H1 (cell line): ENCODE measurements around the gene TCF4. TPM values are rescaled to one million over a fixed set of nuclear protein-coding genes. Genes with fewer than 3 reads are reported as not detected.

Source experiments
- CHD7 ChIP-seq: fragments of 300-600 bp; sonication (generic); IDR thresholded peaks from 2 replicates; pipeline ENCODE4 v1.7.1; 2012; ENCODE audit warnings: low read length, moderate library complexity, mild to moderate bottlenecking, inconsistent platforms; ENCODE audit not compliant: insufficient replicate concordance
- CTBP2 ChIP-seq: IDR thresholded peaks from 2 replicates; pipeline ENCODE4 v1.7.0; 2011; ENCODE audit warnings: borderline replicate concordance, mild to moderate bottlenecking, moderate library complexity, mixed read lengths, low read length; ENCODE audit not compliant: insufficient read depth, insufficient read length
- CTCF ChIP-seq, 3 experiments: IDR thresholded peaks; 1 replicate in 2 of 3; 2 replicates in 1 of 3; pipeline versions ENCODE4 v1.5.1 to v1.6.1; 2011; ENCODE audit warnings: low read length in 3 of 3, mild to moderate bottlenecking in 3 of 3, inconsistent platforms in 2 of 3, low read depth in 1 of 3, moderate library complexity in 1 of 3; ENCODE audit not compliant: insufficient read depth in 1 of 3; ENCODE audit errors: control extremely low read depth in 1 of 3
- HDAC6 ChIP-seq: IDR thresholded peaks from one replicate; pipeline ENCODE4 v1.7.1; 2012; ENCODE audit warnings: low read depth, mild to moderate bottlenecking, inconsistent platforms, low read length, moderate library complexity
- YY1 ChIP-seq: IDR thresholded peaks from 2 replicates; pipeline ENCODE4 v1.6.1; 2011; ENCODE audit warnings: low read depth, mild to moderate bottlenecking, low read length
- ZNF274 ChIP-seq: IDR thresholded peaks from 2 replicates; pipeline ENCODE4 v1.7.0; 2012; ENCODE audit warnings: low read length, borderline replicate concordance; ENCODE audit errors: extremely low read depth
- polyA plus RNA-seq, 7 experiments: library from polyadenylated mRNA; depleted of rRNA in 3 of 7; stranded (reverse) in 5 of 7; unstranded in 2 of 7; fragments of >200 nt in 5 of 7; fragments of 200-250 nt in 2 of 7; gene quantifications; 1 replicate in 5 of 7; 2 replicates in 1 of 7; 4 replicates in 1 of 7; pipeline versions ENCODE4 v1.2.1 to v1.2.3, GENCODE V29; 2011 to 2013; ENCODE audit warnings: missing spikeins in 2 of 7, mixed read lengths in 2 of 7
- total RNA-seq: library from RNA; stranded (reverse); fragmentation: NEBNext Ultra II Directional; extraction: Animal tissue kit (Norgen Biotek cat#: 25700); gene quantifications from 2 replicates; pipeline ENCODE4 v1.2.1, GENCODE V29; 2021

TCF4 gene
- total and polyA plus RNA-seq, 2 of the 8 experiments (the other 6 are each of a cell fraction or from before 2014, with no cell fraction given) = 59.3 to 118 TPM

- TF ChIP-seq CHD7 = no peak
- no peak for TF ChIP-seq CTCF (IDR thresholded peaks at IDR 0.05; ENCODE audit: control extremely low read depth in 1 of 3, insufficient read depth in 1 of 3, low read depth in 1 of 3, low read length in 3 of 3)
- no peak for TF ChIP-seq YY1
- no peak for TF ChIP-seq CTBP2
- no peak for TF ChIP-seq HDAC6
- no peak for TF ChIP-seq ZNF274
Measured at GRCh38 chr18:55501982-55502710, 85.8 kb downstream of the TCF4 start (continued).
